K562 (cell line): ENCODE results near the gene CCL24. TPM values are rescaled to one million over a fixed set of nuclear protein-coding genes. Genes with fewer than 3 reads are reported as not detected.

Experiments
- CEBPG ChIP-seq, 3 experiments: fragments of 200-800 bp in 1 of 3; sonication (Bioruptor generic) in 1 of 3; sonication (generic) in 1 of 3; formaldehyde crosslinking in 1 of 3; IDR thresholded peaks in 2 of 3; conservative IDR thresholded peaks in 1 of 3; 2 replicates each; pipeline versions ENCODE4 v1.6.1 to v1.8.0; 2016 to 2022; ENCODE audit warnings: missing compliant biosample characterization in 2 of 3, missing genetic modification characterization in 2 of 3, mild to moderate bottlenecking in 1 of 3, missing genetic modification reagents in 1 of 3
- FOXK1 ChIP-seq: sonication (generic); formaldehyde crosslinking; IDR thresholded peaks from 2 replicates; pipeline ENCODE4 v1.8.0; 2022; ENCODE audit warnings: missing genetic modification reagents, mild to moderate bottlenecking, borderline replicate concordance
- MAFK ChIP-seq: IDR thresholded peaks from 2 replicates; pipeline ENCODE4 v1.6.1; 2011; ENCODE audit warnings: low read length, improper control_type of control experiment
- POLR2G ChIP-seq: fragments of 200-400 bp; formaldehyde crosslinking; IDR thresholded peaks from 2 replicates; pipeline ENCODE4 v1.6.1; 2017; ENCODE audit warnings: low read depth, mild to moderate bottlenecking, antibody characterized with exemption, low read length, moderate library complexity
- ZBTB7A ChIP-seq: IDR thresholded peaks from 2 replicates; pipeline ENCODE4 v1.6.1; 2011; ENCODE audit warnings: low read depth, mild to moderate bottlenecking, low read length, moderate library complexity, borderline replicate concordance; ENCODE audit not compliant: control insufficient read depth
- ZFPM2 ChIP-seq: fragments of 250-450 bp; sonication (Bioruptor Pico); IDR thresholded peaks from 2 replicates; pipeline ENCODE4 v1.5.1; 2022; ENCODE audit warnings: mild to moderate bottlenecking
- ZNF347 ChIP-seq: fragments of 450-650 bp; formaldehyde crosslinking; IDR thresholded peaks from 2 replicates; pipeline ENCODE4 v1.4.0; 2020; ENCODE audit warnings: low read depth, mild to moderate bottlenecking, moderate library complexity
- ZNF384 ChIP-seq: IDR thresholded peaks from 2 replicates; pipeline ENCODE4 v1.6.1; 2012; ENCODE audit warnings: low read depth, low read length, improper control_type of control experiment
- ZNF395 ChIP-seq: fragments of 200-800 bp; sonication (Bioruptor generic); IDR thresholded peaks from 2 replicates; pipeline ENCODE4 v1.6.1; 2017; ENCODE audit warnings: missing genetic modification characterization, missing compliant biosample characterization
- ZNF589 ChIP-seq: fragments of 200-800 bp; sonication (Bioruptor generic); IDR thresholded peaks from 2 replicates; pipeline ENCODE4 v1.6.1; 2016; ENCODE audit warnings: low read depth, missing genetic modification characterization, missing compliant biosample characterization
- polyA plus RNA-seq, 8 experiments: library from polyadenylated mRNA; depleted of rRNA in 4 of 8; stranded (reverse) in 5 of 8; unstranded in 3 of 8; fragments of >200 nt; fragmentation: Nextera tagmentation in 2 of 8; fragmentation: Illumina TruSeq in 1 of 8; extraction: Ambion mirVana in 2 of 8; extraction: Trizol in 1 of 8; gene quantifications; 2 replicates each; pipeline versions ENCODE4 v1.2.1 to v1.2.3, GENCODE V29; 2011 to 2014; ENCODE audit warnings: inconsistent platforms in 1 of 8, missing spikeins in 1 of 8
- total RNA-seq, 7 experiments: library from RNA; depleted of rRNA in 6 of 7; stranded (reverse); fragments of >200 nt in 6 of 7; fragmentation: Illumina TruSeq in 2 of 7; extraction: Trizol in 2 of 7; gene quantifications; 2 replicates each; pipeline versions ENCODE4 v1.2.1 to v1.2.3, GENCODE V29; 2011 to 2021; ENCODE audit warnings: low replicate concordance in 1 of 7
- TF ChIP-seq, protein P1 (sequence below): fragments of 450-650 bp; IDR thresholded peaks from 2 replicates; pipeline ENCODE4 v1.6.1; 2016; ENCODE audit warnings: antibody characterized with exemption

Gene CCL24
- total and polyA plus RNA-seq, 9 of the 15 experiments (the other 6 are each of a cell fraction or from before 2014, with no cell fraction given), result 0.45 to 3.6 (median 0.95) TPM; not detected in 1

DNA sequence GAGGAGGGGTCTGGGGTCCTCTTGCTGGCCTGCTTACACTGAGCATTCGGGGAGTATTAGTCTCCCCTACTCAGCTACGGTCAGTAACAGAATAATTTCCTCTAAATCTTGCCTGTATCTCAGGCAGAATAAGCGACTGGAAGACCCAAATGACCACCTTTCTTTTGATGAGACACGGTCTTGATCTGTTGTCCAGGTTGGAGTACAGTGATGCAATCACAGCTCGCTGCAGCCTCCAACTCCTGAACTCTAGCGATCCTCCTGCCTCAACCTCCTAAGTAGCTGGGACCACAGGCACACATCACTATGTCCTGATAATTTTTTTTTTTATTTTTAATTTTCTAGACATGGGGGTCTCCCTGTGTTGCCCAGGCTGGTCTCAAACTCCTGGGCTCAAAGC, 17.2 kb downstream of the CCL24 start (continued):
- TF ChIP-seq ZFPM2 (no peak), POLR2G (no peak), ZNF347 (CRISPR knock-in tag) (no peak), ZBTB7A (0 out of 2 replicates have a peak, but pooled peaks have one; percentile 27), MAFK (no peak), ZNF395 (CRISPR knock-in tag) (no peak), FOXK1 (CRISPR knock-in tag) (no peak), ZNF384 (0 out of 2 replicates have a peak, but pooled peaks have one; percentile 0), CEBPG (CRISPR knock-in tag; IDR thresholded peaks at IDR 0.05) (peak; percentile 28; the same call in 1 of the 2 replicates), CEBPG (tag; conservative IDR thresholded peaks at IDR 0.05 in 1 of 2, IDR thresholded peaks at IDR 0.05 in 1 of 2) (0 out of 4 replicates have a peak, but pooled peaks of 1 of the 2 experiments have one; percentile 27), ZNF589 (CRISPR knock-in tag) (no peak)
- TF ChIP-seq, protein P1, sequence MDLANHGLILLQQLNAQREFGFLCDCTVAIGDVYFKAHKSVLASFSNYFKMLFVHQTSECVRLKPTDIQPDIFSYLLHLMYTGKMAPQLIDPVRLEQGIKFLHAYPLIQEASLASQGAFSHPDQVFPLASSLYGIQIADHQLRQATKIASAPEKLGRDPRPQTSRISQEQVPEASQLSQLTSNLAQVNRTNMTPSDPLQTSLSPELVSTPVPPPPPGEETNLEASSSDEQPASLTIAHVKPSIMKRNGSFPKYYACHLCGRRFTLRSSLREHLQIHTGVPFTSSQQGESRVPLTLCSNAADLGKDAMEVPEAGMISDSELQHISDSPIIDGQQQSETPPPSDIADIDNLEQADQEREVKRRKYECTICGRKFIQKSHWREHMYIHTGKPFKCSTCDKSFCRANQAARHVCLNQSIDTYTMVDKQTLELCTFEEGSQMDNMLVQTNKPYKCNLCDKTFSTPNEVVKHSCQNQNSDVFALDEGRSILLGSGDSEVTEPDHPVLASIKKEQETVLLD, result no peak
